NCI-H1417 (cell line): ENCODE data around the gene POC5.

ENCODE experiments used
- DNase-seq, 3 experiments: peaks; one replicate each; lab custom pipeline; 2025; lab: John Stamatoyannopoulos, UW

POC5 gene

GRCh38 chr5:75659791-75660450 is 57.3 kb downstream of the POC5 start:
- DNase-seq, result no peak

GRCh38 chr5:75656311-75657003 is 60.8 kb downstream of the POC5 start:
- peak in 2 of 3 experiments; percentile 29 to 92 for DNase-seq

- no peak for DNase-seq
These were observed 62.4 kb downstream of the POC5 start for GRCh38 chr5:75654693-75655295.

DNA sequence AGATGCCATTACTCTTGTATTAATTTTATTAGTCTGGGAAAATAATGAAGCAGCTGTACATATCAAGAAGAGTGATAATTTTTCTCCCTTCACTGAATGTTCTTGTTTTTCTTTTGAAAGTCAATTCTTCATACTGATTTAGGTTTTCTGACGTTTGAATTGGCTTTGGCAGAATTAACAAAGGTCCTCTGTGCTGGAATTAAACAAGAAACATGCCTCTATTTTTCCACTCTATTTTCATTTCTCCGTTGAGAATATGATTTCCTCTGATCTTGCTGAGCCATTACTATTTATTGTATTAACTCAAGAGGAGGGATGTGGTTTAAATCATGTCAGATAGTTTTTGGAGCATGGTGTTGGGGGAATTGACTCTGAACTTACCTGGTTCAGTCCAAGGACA is 63.7 kb downstream of the POC5 start:
- DNase-seq, result no peak

GRCh38 chr5:75651575-75652238 is 65.5 kb downstream of the POC5 start:
- no peak for DNase-seq

DNA sequence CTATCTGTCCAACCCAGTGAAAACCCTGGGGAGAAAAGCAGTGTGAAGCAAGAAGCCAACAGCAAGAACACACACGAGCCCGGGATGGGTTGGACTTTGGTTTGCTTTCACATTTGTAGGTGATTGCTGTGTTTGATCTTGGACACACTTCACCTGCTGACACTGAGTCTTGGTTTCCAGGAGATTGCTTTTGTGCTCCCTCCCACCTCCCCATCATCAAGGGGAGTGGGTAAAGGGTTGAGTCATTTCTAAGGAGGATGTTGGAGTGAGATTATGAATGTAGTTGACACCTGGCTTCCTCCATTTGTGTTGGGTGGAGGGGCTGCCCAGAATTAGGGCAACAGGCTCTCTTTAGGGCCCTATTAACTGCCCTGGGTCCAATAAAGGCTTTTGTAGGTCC is 68.5 kb downstream of the POC5 start:
- no peak for DNase-seq

- no peak for DNase-seq
These were observed 76.4 kb downstream of the POC5 start for GRCh38 chr5:75640826-75641225.

- no peak for DNase-seq
These were observed 76.8 kb downstream of the POC5 start for GRCh38 chr5:75640395-75640794.

GRCh38 chr5:75639535-75640311 is 77.5 kb downstream of the POC5 start:
- no peak for DNase-seq

GRCh38 chr5:75637949-75638348 is 79.3 kb downstream of the POC5 start:
- no peak for DNase-seq

GRCh38 chr5:75632321-75632720 is 84.9 kb downstream of the POC5 start:
- no peak for DNase-seq

GRCh38 chr5:75630875-75631274 is 86.4 kb downstream of the POC5 start:
- no peak for DNase-seq

- no peak for DNase-seq
These were observed 89.4 kb downstream of the POC5 start for GRCh38 chr5:75627801-75628200.

- no peak for DNase-seq
These were observed 90.3 kb downstream of the POC5 start for GRCh38 chr5:75626959-75627358.
